Ishikawa (cell line): Measurements from ENCODE around the gene AHI1.

Experiments used
- CEBPB ChIP-seq: IDR thresholded peaks from 2 replicates; pipeline ENCODE4 v1.6.1; 2012
- CREB1 ChIP-seq: IDR thresholded peaks from 2 replicates; pipeline ENCODE4 v1.6.1; 2012; ENCODE audit warnings: low read depth
- EGR1 ChIP-seq: IDR thresholded peaks from 2 replicates; pipeline ENCODE4 v1.6.1; 2012
- EP300 ChIP-seq: IDR thresholded peaks from 2 replicates; pipeline ENCODE4 v1.6.1; 2012; ENCODE audit warnings: borderline replicate concordance
- FOXM1 ChIP-seq: IDR thresholded peaks from 2 replicates; pipeline ENCODE4 v1.6.1; 2012; ENCODE audit warnings: low read depth, borderline replicate concordance
- MAX ChIP-seq: IDR thresholded peaks from 2 replicates; pipeline ENCODE4 v1.6.1; 2012
- NFIC ChIP-seq: IDR thresholded peaks from 2 replicates; pipeline ENCODE4 v1.6.1; 2012
- RAD21 ChIP-seq: IDR thresholded peaks from 2 replicates; pipeline ENCODE4 v1.6.1; 2012; ENCODE audit warnings: low read depth
- REST ChIP-seq: IDR thresholded peaks from 2 replicates; pipeline ENCODE4 v1.6.1; 2012; ENCODE audit warnings: low read depth, mild to moderate bottlenecking
- TAF1 ChIP-seq: IDR thresholded peaks from 2 replicates; pipeline ENCODE4 v1.6.1; 2012; ENCODE audit warnings: low read depth, mild to moderate bottlenecking
- TCF12 ChIP-seq: IDR thresholded peaks from 2 replicates; pipeline ENCODE4 v1.6.1; 2012; ENCODE audit warnings: low read depth
- USF1 ChIP-seq: IDR thresholded peaks from 2 replicates; pipeline ENCODE4 v1.6.1; 2012
- YY1 ChIP-seq: IDR thresholded peaks from 2 replicates; pipeline ENCODE4 v1.6.1; 2012; ENCODE audit warnings: low read depth
- ZBTB7A ChIP-seq: IDR thresholded peaks from 2 replicates; pipeline ENCODE4 v1.6.1; 2012; ENCODE audit warnings: low read depth

- no peak for TF ChIP-seq RAD21
- no peak for TF ChIP-seq EGR1
- TF ChIP-seq YY1 = no peak
- no peak for TF ChIP-seq TCF12
- no peak for TF ChIP-seq CREB1
- TF ChIP-seq REST = no peak
- no peak for TF ChIP-seq TAF1
- TF ChIP-seq NFIC = no peak
- no peak for TF ChIP-seq MAX
- no peak for TF ChIP-seq EP300
- no peak for TF ChIP-seq ZBTB7A
- no peak for TF ChIP-seq CEBPB
- no peak for TF ChIP-seq USF1
- no peak for TF ChIP-seq FOXM1
Measured at GRCh38 chr6:135490381-135490780, 7.2 kb downstream of the AHI1 start.
